ENCODE measurements around the gene LRRC4B. TPM values are rescaled to one million over a fixed set of nuclear protein-coding genes. Genes with fewer than 3 reads are reported as not detected.

LRRC4B gene
- total and polyA plus RNA-seq, 2 of the 13 experiments (the other 11 are each of a cell fraction or from before 2014, with no cell fraction given): not detected

DNA sequence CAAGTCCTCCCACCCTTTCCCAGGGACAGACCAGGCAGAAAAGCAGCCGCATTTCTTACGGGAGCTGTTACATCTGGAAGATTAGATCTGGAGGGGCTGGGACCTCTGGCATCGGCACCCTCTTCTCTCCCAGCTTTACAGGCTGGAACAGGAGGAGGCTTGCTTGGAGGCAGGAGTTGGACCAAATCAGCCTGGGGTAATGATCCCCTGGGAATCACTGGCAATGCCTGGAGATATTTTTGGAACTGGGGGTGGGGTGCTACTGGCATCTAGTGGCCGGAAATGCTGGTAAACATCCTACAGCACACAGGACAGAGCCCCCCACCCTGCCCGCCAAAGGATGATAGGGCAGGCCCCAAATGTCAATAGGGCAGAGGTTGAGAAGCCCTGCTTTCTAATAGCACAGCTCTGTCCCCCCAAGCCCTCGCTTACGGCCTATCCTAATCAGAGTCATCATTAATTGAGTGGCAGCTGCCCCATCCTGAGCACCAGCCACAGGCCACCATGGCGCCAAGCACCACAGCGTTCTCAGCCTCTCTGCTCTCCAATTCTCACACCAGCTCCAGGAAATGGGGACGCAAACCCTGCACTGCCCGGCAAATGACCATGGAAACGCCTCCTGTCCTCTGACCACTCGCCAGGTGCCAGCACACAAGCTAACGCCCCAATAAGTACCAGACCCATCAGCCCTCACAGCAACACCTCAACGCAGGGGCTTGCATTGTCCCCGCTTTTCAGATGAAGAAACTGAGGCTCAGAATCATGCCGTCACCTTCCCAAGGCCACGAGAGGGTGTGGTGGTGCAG, 20.6 kb downstream of the LRRC4B start:
- Histone ChIP-seq H3K27me3 (ENCODE audit: control insufficient read depth in 1 of 2, insufficient read depth in 2 of 2, low read length in 2 of 2) (peaks cover 3 to 34% of the 10 kb centered on the region in 2 experiments; a peak in 4 of 5 replicates), H3K9ac (ENCODE audit: insufficient read depth, low read depth, low read length) (no peak overlapping the region), H3K4me2 (ENCODE audit: low read depth, low read length) (no peak overlapping the region), H4K20me1 (ENCODE audit: insufficient read depth, low read length) (no peaks in the 10 kb centered on the region), H3K79me2 (ENCODE audit: insufficient read depth, low read length) (no peaks in the 10 kb centered on the region), H3K9me3 (ENCODE audit: low read length) (no peaks in the 10 kb centered on the region), H3K36me3 (replicated peaks in 1 of 2; ENCODE audit: control insufficient read depth in 1 of 2, insufficient read depth in 2 of 2, low read length in 2 of 2) (no peaks in the 10 kb centered on the region), H3K27ac (ENCODE audit: extremely low read length, insufficient read depth, low read length) (no peak overlapping the region), H3K4me1 (ENCODE audit: insufficient read depth, low read length) (no peaks in the 10 kb centered on the region), H2AFZ (ENCODE audit: low read length) (no peak overlapping the region), H3K4me3 (replicated peaks in 1 of 3; ENCODE audit: insufficient read depth in 1 of 3, low read depth in 2 of 3, low read length in 3 of 3) (no peak overlapping the region)
- FAIRE-seq (no peak), DNase-seq (ENCODE audit: low spot score) (no peak), ATAC-seq (no peak)
- WGBS (ENCODE audit: low lambda C conversion rate): 5% methylated on average over 7 of the region's 18 CpGs
- CTCF ChIA-PET (ENCODE audit: low intra/inter-chr PET ratio, low total read pairs): no interaction called here
- in situ Hi-C loops (cut with HindIII; ENCODE audit: extremely low pct_ligation_motif_present, low pct_unique_long_range_greater_than_20kb) (loop anchor here (10.0 kb wide), 1 partner anchor 237 kb away; no protein-coding TSS in a partner anchor), intact Hi-C loops (cut with micrococcal nuclease; ENCODE audit: unreplicated experiment) (no loop called here)
- TF ChIP-seq CTCF (CRISPR knock-in tag; IDR thresholded peaks at IDR 0.05) (0 out of 2 replicates have a peak, but pooled peaks have one; percentile 17), ZSCAN22 (CRISPR knock-in tag; IDR thresholded peaks at IDR 0.05) (no peak), U2AF1 (optimal IDR thresholded peaks at IDR 0.05; ENCODE audit: low read depth, low read length) (no peak), ZNF788 (CRISPR knock-in tag; IDR thresholded peaks at IDR 0.05; ENCODE audit: borderline replicate concordance) (no peak)
- BruUV-seq (replicated peaks): no TSS peak
- POLR2A ChIA-PET: no interaction called here

Measured in HepG2 (cell line).